Fibroblast of lung (primary cell): Measurements from ENCODE around the gene SIKE1. TPM values are rescaled to one million over a fixed set of nuclear protein-coding genes. Genes with fewer than 3 reads are reported as not detected.
"Not testable (repeated sequence)": the region's sequence is repeated elsewhere in the genome, so short reads cannot be mapped to it uniquely, and the experiment has no call there.

ENCODE experiments used
- DNase-seq, 2 donors: peaks; one replicate each; pipeline versions ENCODE4 v3.0.0 to v3.0.0-alpha.2; 2010; ENCODE audit warnings: low read depth in 2 of 2
- H2AFZ ChIP-seq: 2 replicates; pipeline ENCODE4 v1.5.1; 2012; ENCODE audit warnings: low read length, control low read depth, inconsistent platforms
- H3K27ac ChIP-seq: 2 replicates; pipeline ENCODE4 v1.5.1; 2011; ENCODE audit warnings: low read length, control low read depth; ENCODE audit not compliant: insufficient read depth
- H3K27me3 ChIP-seq: 2 replicates; pipeline ENCODE4 v1.5.1; 2011; ENCODE audit warnings: mild to moderate bottlenecking, low read length; ENCODE audit not compliant: control insufficient read depth, insufficient read depth
- H3K36me3 ChIP-seq: 2 replicates; pipeline ENCODE4 v1.5.1; 2011; ENCODE audit warnings: low read length; ENCODE audit not compliant: control insufficient read depth, insufficient read depth
- H3K4me1 ChIP-seq: 2 replicates; pipeline ENCODE4 v1.5.1; 2011; ENCODE audit warnings: low read length; ENCODE audit not compliant: control insufficient read depth, insufficient read depth; ENCODE audit errors: extremely low read depth
- H3K4me2 ChIP-seq: 2 replicates; pipeline ENCODE4 v1.5.1; 2011; ENCODE audit warnings: low read length, control low read depth; ENCODE audit not compliant: insufficient read depth; ENCODE audit errors: extremely low read depth
- H3K4me3 ChIP-seq, 4 experiments: fragments of 200-600 bp in 1 of 4; sonication (generic) in 1 of 4; replicated peaks in 1 of 4; 2 replicates each; pipeline ENCODE4 v1.5.1; 2011 to 2016; ENCODE audit warnings: low read length in 4 of 4, low read depth in 3 of 4, mild to moderate bottlenecking in 3 of 4, control low read depth in 2 of 4, inconsistent platforms in 1 of 4, mixed read lengths in 1 of 4; ENCODE audit not compliant: insufficient read depth in 1 of 4; ENCODE audit errors: control extremely low read depth in 1 of 4
- H3K79me2 ChIP-seq: 2 replicates; pipeline ENCODE4 v1.5.1; 2012; ENCODE audit warnings: mild to moderate bottlenecking, low read length, inconsistent platforms; ENCODE audit not compliant: control insufficient read depth, insufficient read depth
- H3K9ac ChIP-seq: 2 replicates; pipeline ENCODE4 v1.5.1; 2011; ENCODE audit warnings: mild to moderate bottlenecking, low read length, control low read depth; ENCODE audit not compliant: insufficient read depth
- H3K9me3 ChIP-seq: 2 replicates; pipeline ENCODE4 v1.5.1; 2012; ENCODE audit warnings: low read depth, low read length; ENCODE audit not compliant: control insufficient read depth, insufficient read depth
- H4K20me1 ChIP-seq: 2 replicates; pipeline ENCODE4 v1.5.1; 2011; ENCODE audit warnings: low read length; ENCODE audit not compliant: control insufficient read depth, insufficient read depth; ENCODE audit errors: extremely low read depth
- EZH2 ChIP-seq: IDR thresholded peaks from 2 replicates; pipeline ENCODE4 v1.5.1; 2012; ENCODE audit warnings: low read length, control low read depth, mild to moderate bottlenecking; ENCODE audit errors: missing control alignments
- polyA plus RNA-seq, 2 donors: library from polyadenylated mRNA; depleted of rRNA in 1 of 2; stranded (reverse) in 1 of 2; unstranded in 1 of 2; fragments of >200 nt; gene quantifications; 2 replicates each; pipeline ENCODE4 v1.2.1, GENCODE V29; 2011 to 2012; ENCODE audit warnings: missing spikeins in 1 of 2
- total RNA-seq: library from RNA; depleted of rRNA; stranded (reverse); fragments of >200 nt; gene quantifications from 2 replicates; pipeline ENCODE4 v1.2.1, GENCODE V29; 2014
- TF ChIP-seq, protein P1 (sequence below), 2 donors: IDR thresholded peaks in 1 of 2; conservative IDR thresholded peaks in 1 of 2; 1 replicate in 1 of 2; 2 replicates in 1 of 2; pipeline ENCODE4 v1.5.1; 2011 to 2012; ENCODE audit warnings: low read length in 2 of 2, control low read depth in 1 of 2, inconsistent platforms in 1 of 2, low read depth in 1 of 2, mild to moderate bottlenecking in 1 of 2

The SIKE1 gene
- total and polyA plus RNA-seq, 2 donors (not counting 1 experiment from before 2014, with no cell fraction given), result 48.8 to 69.5 TPM

DNA sequence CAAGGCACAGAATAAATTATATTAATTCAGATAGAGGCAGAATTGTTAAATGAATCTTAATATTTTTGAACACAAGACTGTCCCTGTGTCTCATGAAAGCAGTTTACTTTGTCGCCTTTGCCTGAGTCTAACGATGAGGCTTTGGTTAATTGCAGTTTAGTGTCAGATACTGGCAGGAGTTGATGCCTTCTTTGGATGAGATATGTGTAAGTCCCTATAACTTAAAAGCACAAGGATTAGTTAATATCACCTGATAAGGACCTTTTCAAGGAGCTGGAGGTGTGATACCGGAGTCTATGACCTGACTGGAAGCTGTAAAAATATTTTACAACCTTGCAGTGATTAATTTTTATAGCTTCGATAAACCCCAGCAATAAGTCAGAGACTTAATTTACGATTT is 2.0 kb upstream of the SIKE1 start:
- DNase-seq, result no peak
- peaks cover 3% of the 10 kb centered on the region for H3K27me3 ChIP-seq
- peaks cover 3% of the 10 kb centered on the region for H3K36me3 ChIP-seq
- peaks cover 2% of the 10 kb centered on the region for H3K4me1 ChIP-seq
- H3K4me3 ChIP-seq, result no peak overlapping the region
- TF ChIP-seq, protein P1, sequence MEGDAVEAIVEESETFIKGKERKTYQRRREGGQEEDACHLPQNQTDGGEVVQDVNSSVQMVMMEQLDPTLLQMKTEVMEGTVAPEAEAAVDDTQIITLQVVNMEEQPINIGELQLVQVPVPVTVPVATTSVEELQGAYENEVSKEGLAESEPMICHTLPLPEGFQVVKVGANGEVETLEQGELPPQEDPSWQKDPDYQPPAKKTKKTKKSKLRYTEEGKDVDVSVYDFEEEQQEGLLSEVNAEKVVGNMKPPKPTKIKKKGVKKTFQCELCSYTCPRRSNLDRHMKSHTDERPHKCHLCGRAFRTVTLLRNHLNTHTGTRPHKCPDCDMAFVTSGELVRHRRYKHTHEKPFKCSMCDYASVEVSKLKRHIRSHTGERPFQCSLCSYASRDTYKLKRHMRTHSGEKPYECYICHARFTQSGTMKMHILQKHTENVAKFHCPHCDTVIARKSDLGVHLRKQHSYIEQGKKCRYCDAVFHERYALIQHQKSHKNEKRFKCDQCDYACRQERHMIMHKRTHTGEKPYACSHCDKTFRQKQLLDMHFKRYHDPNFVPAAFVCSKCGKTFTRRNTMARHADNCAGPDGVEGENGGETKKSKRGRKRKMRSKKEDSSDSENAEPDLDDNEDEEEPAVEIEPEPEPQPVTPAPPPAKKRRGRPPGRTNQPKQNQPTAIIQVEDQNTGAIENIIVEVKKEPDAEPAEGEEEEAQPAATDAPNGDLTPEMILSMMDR (conservative IDR thresholded peaks at IDR 0.05 in 1 of 2, IDR thresholded peaks at IDR 0.05 in 1 of 2; ENCODE audit: low read depth in 1 of 2, low read length in 2 of 2), result no peak
- TF ChIP-seq EZH2, result no peak
- H4K20me1 ChIP-seq, result no peaks in the 10 kb centered on the region
- peaks cover 13% of the 10 kb centered on the region for H3K79me2 ChIP-seq
- no peak overlapping the region for H2AFZ ChIP-seq
- H3K9me3 ChIP-seq, result no peaks in the 10 kb centered on the region
- H3K4me2 ChIP-seq, result no peak overlapping the region
- no peak overlapping the region for H3K9ac ChIP-seq
- no peak overlapping the region for H3K27ac ChIP-seq

DNA sequence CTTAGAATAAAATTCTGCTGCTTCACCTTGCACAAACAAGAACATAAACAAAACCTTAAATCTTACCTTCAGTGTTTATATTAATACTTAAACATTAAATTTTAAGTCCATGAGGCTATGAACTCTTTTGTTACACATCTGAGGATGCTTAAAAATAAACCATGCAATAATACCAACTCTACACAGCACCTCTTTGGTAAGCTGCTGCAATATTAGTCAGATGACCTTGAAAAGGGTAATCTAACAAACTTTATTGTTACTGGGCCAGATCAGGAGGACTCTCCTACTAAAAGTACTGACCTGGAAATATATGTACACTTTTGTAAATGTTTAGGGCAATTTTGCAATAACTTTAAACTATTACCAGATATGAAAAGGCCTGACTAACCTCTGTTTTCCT is 763 bp downstream of the SIKE1 start:
- peaks cover 13% of the 10 kb centered on the region for H3K79me2 ChIP-seq
- peaks cover 3% of the 10 kb centered on the region for H3K36me3 ChIP-seq
- TF ChIP-seq, protein P1 (conservative IDR thresholded peaks at IDR 0.05 in 1 of 2, IDR thresholded peaks at IDR 0.05 in 1 of 2; ENCODE audit: low read depth in 1 of 2, low read length in 2 of 2), result no peak
- no peak for TF ChIP-seq EZH2
- H4K20me1 ChIP-seq, result no peaks in the 10 kb centered on the region
- no peak for DNase-seq
- H3K27ac ChIP-seq, result peak overlapping the region; percentile 79
- H3K4me2 ChIP-seq, result peak overlapping the region; percentile 90
- peaks cover 2% of the 10 kb centered on the region for H3K4me1 ChIP-seq
- no peak overlapping the region for H2AFZ ChIP-seq
- H3K9me3 ChIP-seq, result no peaks in the 10 kb centered on the region
- H3K27me3 ChIP-seq, result peaks cover 3% of the 10 kb centered on the region
- H3K9ac ChIP-seq, result no peak overlapping the region
- H3K4me3 ChIP-seq, result peak overlapping the region; percentile 58 to 97 (median 82)

DNA sequence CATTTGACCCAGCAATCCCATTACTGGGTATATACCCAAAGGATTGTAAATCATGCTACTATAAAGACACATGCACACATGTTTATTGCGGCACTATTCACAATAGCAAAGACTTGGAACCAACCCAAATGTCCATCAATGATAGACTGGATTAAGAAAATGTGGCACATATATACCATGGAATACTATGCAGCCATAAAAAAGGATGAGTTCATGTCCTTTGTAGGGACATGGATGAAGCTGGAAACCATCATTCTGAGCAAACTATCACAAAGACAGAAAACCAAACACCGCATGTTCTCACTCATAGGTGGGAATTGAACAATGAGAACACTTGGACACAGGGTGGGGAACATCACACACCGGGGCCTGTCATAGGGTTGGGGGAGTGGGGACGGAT is 3.8 kb downstream of the SIKE1 start:
- not testable (repeated sequence) for H3K9me3 ChIP-seq, H3K4me2 ChIP-seq, H3K4me1 ChIP-seq, H3K36me3 ChIP-seq, H4K20me1 ChIP-seq, H3K27me3 ChIP-seq, H2AFZ ChIP-seq, H3K4me3 ChIP-seq, DNase-seq, H3K9ac ChIP-seq, H3K27ac ChIP-seq
- H3K79me2 ChIP-seq, result peaks cover 13% of the 10 kb centered on the region
